Measurements from ENCODE around the gene LAX1. TPM values are rescaled to one million over a fixed set of nuclear protein-coding genes. Genes with fewer than 3 reads are reported as not detected.

LAX1 gene
- total and polyA plus RNA-seq, 2 of the 4 experiments (the other 2 are of a cell fraction) = 0.03 TPM; not detected in 1

DNA sequence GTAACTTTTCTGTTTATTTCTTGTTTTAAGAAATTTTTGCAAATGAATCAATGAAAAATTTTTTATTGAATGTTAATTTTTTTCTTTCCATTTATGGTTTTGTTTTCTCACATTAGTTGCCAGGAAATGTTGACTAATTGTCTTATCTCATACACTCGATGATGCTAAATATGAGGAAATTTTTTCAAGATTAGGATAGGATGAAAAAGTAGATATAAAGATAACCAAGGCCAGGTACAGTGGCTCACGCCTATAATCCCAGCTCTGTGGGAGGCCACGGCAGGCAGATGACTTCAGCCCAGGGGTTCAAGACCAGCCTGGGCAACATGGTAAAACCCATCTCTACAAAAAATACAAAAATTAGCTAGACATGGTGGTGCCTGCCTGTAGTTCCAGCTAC lies 12.6 kb downstream of the LAX1 start:
- Histone ChIP-seq H3K56ac (ENCODE audit: extremely low read depth, insufficient read depth, low read length) (no peak overlapping the region), H2BK20ac (ENCODE audit: low read depth, low read length) (no peak overlapping the region)
- CTCF ChIA-PET = no interaction called here

More for the DNA sequence above, 12.6 kb downstream of the LAX1 start:
- Histone ChIP-seq H3K9me1 (ENCODE audit: insufficient read depth, low read length) (no peaks in the 10 kb centered on the region), H3K79me1 (ENCODE audit: low read depth in 1 of 2, low read length in 2 of 2) (no peaks in the 10 kb centered on the region), H3K18ac (ENCODE audit: low read depth, low read length) (no peak overlapping the region), H3K4ac (ENCODE audit: low read depth, low read length) (no peak overlapping the region), H2AK9ac (replicated peaks; ENCODE audit: low read depth, low read length, poor library complexity) (no peak overlapping the region), H3K36me3 (ENCODE audit: control insufficient read depth, insufficient read depth, low read length) (no peaks in the 10 kb centered on the region), H4K5ac (ENCODE audit: low read depth, low read length) (no peak overlapping the region), H3K14ac (replicated peaks; ENCODE audit: low read depth, low read length) (no peak overlapping the region), H3K27ac (ENCODE audit: insufficient read depth, low read length) (no peak overlapping the region), H2AK5ac (ENCODE audit: low read depth, low read length) (no peak overlapping the region), H3K4me1 (ENCODE audit: control insufficient read depth, insufficient read depth, low read length) (no peaks in the 10 kb centered on the region), H2AFZ (replicated peaks; ENCODE audit: low read length, poor library complexity) (no peak overlapping the region), H2BK5ac (ENCODE audit: low read depth, low read length, poor library complexity, severe bottlenecking) (no peak overlapping the region), H3K9me3 (ENCODE audit: control insufficient read depth, insufficient read depth, low read length) (no peaks in the 10 kb centered on the region), H3K4me3 (ENCODE audit: insufficient read depth, low read depth, low read length) (no peak overlapping the region), H2BK120ac (ENCODE audit: low read depth, low read length) (no peak overlapping the region), H4K8ac (ENCODE audit: low read depth in 2 of 2, low read length in 2 of 2) (no peak overlapping the region), H3K9ac (ENCODE audit: low read depth, low read length) (no peak overlapping the region), H4K20me1 (ENCODE audit: insufficient read depth, low read length) (no peaks in the 10 kb centered on the region), H4K91ac (ENCODE audit: insufficient read depth, low read depth, low read length) (no peak overlapping the region), H3K4me2 (ENCODE audit: low read depth, low read length) (no peak overlapping the region), H3K27me3 (ENCODE audit: control insufficient read depth, insufficient read depth, low read length) (no peaks in the 10 kb centered on the region), H2BK15ac (ENCODE audit: low read depth, low read length) (no peak overlapping the region), H3K23ac (ENCODE audit: low read depth, low read length) (no peak overlapping the region)
- POLR2A ChIA-PET (ENCODE audit: unreplicated experiment) = no interaction called here
- ATAC-seq (ENCODE audit: low read depth) (no peak), DNase-seq (no peak)
- in situ Hi-C loops (cut with MboI; ENCODE audit: low sequenced_read_pairs) = no loop called here
- BruUV-seq (replicated peaks) = no TSS peak
- dilution Hi-C loops (cut with HindIII; ENCODE audit: low sequenced_read_pairs, unreplicated experiment) = no loop called here
- TF ChIP-seq RAD21 (IDR thresholded peaks at IDR 0.05; ENCODE audit: low read length) = no peak
- TF ChIP-seq, protein P1, sequence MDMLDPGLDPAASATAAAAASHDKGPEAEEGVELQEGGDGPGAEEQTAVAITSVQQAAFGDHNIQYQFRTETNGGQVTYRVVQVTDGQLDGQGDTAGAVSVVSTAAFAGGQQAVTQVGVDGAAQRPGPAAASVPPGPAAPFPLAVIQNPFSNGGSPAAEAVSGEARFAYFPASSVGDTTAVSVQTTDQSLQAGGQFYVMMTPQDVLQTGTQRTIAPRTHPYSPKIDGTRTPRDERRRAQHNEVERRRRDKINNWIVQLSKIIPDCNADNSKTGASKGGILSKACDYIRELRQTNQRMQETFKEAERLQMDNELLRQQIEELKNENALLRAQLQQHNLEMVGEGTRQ (IDR thresholded peaks at IDR 0.05; ENCODE audit: low read depth, low read length) = no peak
- TF ChIP-seq SMC3 (IDR thresholded peaks at IDR 0.05; ENCODE audit: low read depth, low read length) = no peak
- TF ChIP-seq MAFK (IDR thresholded peaks at IDR 0.05; ENCODE audit: low read depth, low read length) = no peak
- TF ChIP-seq RCOR1 (IDR thresholded peaks at IDR 0.05; ENCODE audit: insufficient replicate concordance, low read length) = no peak
- no peak for TF ChIP-seq MXI1 (IDR thresholded peaks at IDR 0.05; ENCODE audit: borderline replicate concordance, low read depth, low read length)
- intact Hi-C loops (cut with micrococcal nuclease) = no loop called here
- no CpG with 5 or more reads among the region's 3 CpGs for WGBS, 2 experiments (ENCODE audit: extremely low coverage in 2 of 2, insufficient read length in 1 of 2)
